ENCODE measurements around the gene EIF1B.

Gene EIF1B

DNA sequence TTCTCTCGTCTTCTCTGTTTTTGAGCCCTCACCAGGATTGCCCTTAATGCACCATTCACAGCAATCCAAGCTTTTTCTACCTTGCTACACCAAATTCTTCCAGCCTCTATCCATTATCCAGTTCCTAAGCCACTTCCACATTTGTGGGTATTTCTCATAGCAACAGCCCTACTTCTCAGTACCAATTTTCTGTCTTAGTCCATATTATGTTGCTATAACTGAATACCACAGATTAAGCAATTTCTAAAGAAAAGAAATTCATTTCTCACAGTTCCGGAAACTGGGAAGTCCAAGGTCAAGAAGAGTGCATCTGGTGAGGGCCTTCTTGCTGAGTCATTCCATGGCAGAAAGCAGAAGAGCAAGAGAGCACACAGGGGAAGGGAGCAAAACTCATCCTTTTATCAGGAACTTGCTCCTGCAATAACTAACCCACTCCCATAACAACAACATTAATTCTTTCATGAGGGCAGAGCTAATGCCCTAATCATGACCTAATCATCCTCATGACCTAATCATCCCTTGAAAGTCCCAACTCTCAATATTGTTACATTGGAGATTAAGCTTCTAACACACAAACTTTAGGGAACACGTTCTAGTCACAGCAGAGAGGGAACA, 9.7 kb upstream of the EIF1B start:
- Histone ChIP-seq H3K79me2 (ENCODE audit: control insufficient read depth, low read length) (no peaks in the 10 kb centered on the region), H3K4me2 (ENCODE audit: low read length) (no peak overlapping the region), H3K27me3 (ENCODE audit: control insufficient read depth, low read length) (no peaks in the 10 kb centered on the region), H3F3A (ENCODE audit: control insufficient read depth, insufficient read depth) (no peaks in the 10 kb centered on the region), H3K4me3 (ENCODE audit: low read length) (no peak overlapping the region), H3K4me1 (ENCODE audit: control insufficient read depth, low read length) (no peaks in the 10 kb centered on the region), H3K27ac (ENCODE audit: low read depth, low read length) (no peak overlapping the region), H3K9me2 (replicated peaks; ENCODE audit: control insufficient read depth, low read length) (no peaks in the 10 kb centered on the region), H3K36me3 (ENCODE audit: control insufficient read depth, low read length) (no peaks in the 10 kb centered on the region), H4K20me1 (ENCODE audit: control insufficient read depth, insufficient read depth, low read depth, low read length) (no peaks in the 10 kb centered on the region), H3K9me3 (ENCODE audit: control insufficient read depth, insufficient read depth, low read length) (no peaks in the 10 kb centered on the region)
- TF ChIP-seq, protein P1, sequence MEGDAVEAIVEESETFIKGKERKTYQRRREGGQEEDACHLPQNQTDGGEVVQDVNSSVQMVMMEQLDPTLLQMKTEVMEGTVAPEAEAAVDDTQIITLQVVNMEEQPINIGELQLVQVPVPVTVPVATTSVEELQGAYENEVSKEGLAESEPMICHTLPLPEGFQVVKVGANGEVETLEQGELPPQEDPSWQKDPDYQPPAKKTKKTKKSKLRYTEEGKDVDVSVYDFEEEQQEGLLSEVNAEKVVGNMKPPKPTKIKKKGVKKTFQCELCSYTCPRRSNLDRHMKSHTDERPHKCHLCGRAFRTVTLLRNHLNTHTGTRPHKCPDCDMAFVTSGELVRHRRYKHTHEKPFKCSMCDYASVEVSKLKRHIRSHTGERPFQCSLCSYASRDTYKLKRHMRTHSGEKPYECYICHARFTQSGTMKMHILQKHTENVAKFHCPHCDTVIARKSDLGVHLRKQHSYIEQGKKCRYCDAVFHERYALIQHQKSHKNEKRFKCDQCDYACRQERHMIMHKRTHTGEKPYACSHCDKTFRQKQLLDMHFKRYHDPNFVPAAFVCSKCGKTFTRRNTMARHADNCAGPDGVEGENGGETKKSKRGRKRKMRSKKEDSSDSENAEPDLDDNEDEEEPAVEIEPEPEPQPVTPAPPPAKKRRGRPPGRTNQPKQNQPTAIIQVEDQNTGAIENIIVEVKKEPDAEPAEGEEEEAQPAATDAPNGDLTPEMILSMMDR (IDR thresholded peaks at IDR 0.05; ENCODE audit: low read depth, low read length, poor library complexity, severe bottlenecking) = no peak
- TF ChIP-seq EZH2phosphoT487 (IDR thresholded peaks at IDR 0.05; ENCODE audit: borderline replicate concordance, low read length) = no peak

DNA sequence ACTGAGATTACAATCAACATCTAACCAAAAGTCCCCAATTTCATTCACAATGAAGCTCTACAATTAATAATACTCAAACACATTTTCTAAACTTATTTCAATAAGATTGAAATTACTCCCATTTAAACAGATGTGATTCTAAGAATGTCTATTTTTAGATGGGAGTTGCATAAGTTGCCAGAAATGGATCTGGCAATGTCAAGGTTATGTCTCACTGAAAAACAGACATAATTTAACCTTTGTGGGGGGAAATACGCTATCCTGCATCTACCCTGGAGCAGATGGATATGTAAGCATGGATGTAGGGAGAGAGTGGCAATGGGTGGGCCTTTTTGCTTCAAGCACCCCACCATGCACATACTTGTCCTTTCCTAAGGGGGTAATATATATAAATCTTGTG, 6.7 kb upstream of the EIF1B start:
- H3K9me2 ChIP-seq (replicated peaks; ENCODE audit: control insufficient read depth, low read length) = no peaks in the 10 kb centered on the region
- H3K79me2 ChIP-seq (ENCODE audit: control insufficient read depth, low read length) = no peaks in the 10 kb centered on the region
- H3K4me2 ChIP-seq (ENCODE audit: low read length) = no peak overlapping the region
- H4K20me1 ChIP-seq (ENCODE audit: control insufficient read depth, insufficient read depth, low read depth, low read length) = no peaks in the 10 kb centered on the region
- no peaks in the 10 kb centered on the region for H3K9me3 ChIP-seq (ENCODE audit: control insufficient read depth, insufficient read depth, low read length)
- no peak for TF ChIP-seq EZH2phosphoT487 (IDR thresholded peaks at IDR 0.05; ENCODE audit: borderline replicate concordance, low read length)
- TF ChIP-seq, protein P1 (IDR thresholded peaks at IDR 0.05; ENCODE audit: low read depth, low read length, poor library complexity, severe bottlenecking) = no peak
- H3K27me3 ChIP-seq (ENCODE audit: control insufficient read depth, low read length) = no peaks in the 10 kb centered on the region
- H3K27ac ChIP-seq (ENCODE audit: low read depth, low read length) = no peak overlapping the region
- H3F3A ChIP-seq (ENCODE audit: control insufficient read depth, insufficient read depth) = no peaks in the 10 kb centered on the region
- H3K36me3 ChIP-seq (ENCODE audit: control insufficient read depth, low read length) = no peaks in the 10 kb centered on the region
- H3K4me3 ChIP-seq (ENCODE audit: low read length) = no peak overlapping the region
- H3K4me1 ChIP-seq (ENCODE audit: control insufficient read depth, low read length) = no peaks in the 10 kb centered on the region

DNA sequence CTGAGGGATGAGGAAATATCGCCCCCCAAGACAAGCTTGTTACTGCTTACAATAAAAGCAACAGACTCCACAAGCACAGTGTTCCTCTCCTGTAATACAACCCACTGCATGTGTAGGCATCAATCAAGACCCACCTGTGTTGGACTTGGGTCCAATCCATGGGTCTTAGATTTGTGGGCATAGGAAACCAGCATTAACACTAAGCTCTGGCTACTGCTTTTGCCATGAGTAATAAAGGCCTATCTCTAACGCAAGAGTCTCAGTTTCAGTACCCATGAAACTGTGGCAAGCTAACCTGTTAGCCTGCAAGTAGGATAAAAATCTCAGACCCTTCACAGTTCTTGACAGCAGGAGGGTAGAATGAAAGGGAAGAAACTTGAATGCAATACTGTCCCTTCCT, 5.2 kb upstream of the EIF1B start:
- no peak overlapping the region for H3K27ac ChIP-seq (ENCODE audit: low read depth, low read length)
- no peaks in the 10 kb centered on the region for H3K9me3 ChIP-seq (ENCODE audit: control insufficient read depth, insufficient read depth, low read length)
- H3K36me3 ChIP-seq (ENCODE audit: control insufficient read depth, low read length) = no peaks in the 10 kb centered on the region; the same call in 1 of the 2 replicates
- no peaks in the 10 kb centered on the region for H3K9me2 ChIP-seq (replicated peaks; ENCODE audit: control insufficient read depth, low read length)
- H3K4me1 ChIP-seq (ENCODE audit: control insufficient read depth, low read length) = peaks cover 8% of the 10 kb centered on the region
- no peak for TF ChIP-seq EZH2phosphoT487 (IDR thresholded peaks at IDR 0.05; ENCODE audit: borderline replicate concordance, low read length)
- TF ChIP-seq, protein P1 (IDR thresholded peaks at IDR 0.05; ENCODE audit: low read depth, low read length, poor library complexity, severe bottlenecking) = no peak
- no peak overlapping the region for H3K4me3 ChIP-seq (ENCODE audit: low read length)
- H4K20me1 ChIP-seq (ENCODE audit: control insufficient read depth, insufficient read depth, low read depth, low read length) = no peaks in the 10 kb centered on the region
- H3K4me2 ChIP-seq (ENCODE audit: low read length) = no peak overlapping the region
- H3K27me3 ChIP-seq (ENCODE audit: control insufficient read depth, low read length) = no peaks in the 10 kb centered on the region
- H3F3A ChIP-seq (ENCODE audit: control insufficient read depth, insufficient read depth) = no peaks in the 10 kb centered on the region
- H3K79me2 ChIP-seq (ENCODE audit: control insufficient read depth, low read length) = 0 out of 2 replicates have a peak, but pooled peaks cover 4% of the 10 kb centered on the region

All from DOHH2 (cell line).